Measurements from ENCODE around the gene TBXAS1. TPM values are rescaled to one million over a fixed set of nuclear protein-coding genes. Genes with fewer than 3 reads are reported as not detected.
A peak's percentile ranks its signal among the peaks of the same experiment; 100 is the strongest.

TBXAS1 gene
- total and polyA plus RNA-seq, 2 donors (not counting 3 experiments of a cell fraction or from before 2014, with no cell fraction given), result 2.1 to 4.3 TPM

GRCh38 chr7:139916717-139917395 lies 87.8 kb downstream of the TBXAS1 start:
- no peak for DNase-seq (ENCODE audit: low read depth, low spot score)
- dilution Hi-C loops (cut with MboI; ENCODE audit: extremely low pct_ligation_motif_present, low sequenced_read_pairs), result no loop called here
- intact Hi-C loops (cut with micrococcal nuclease), result loop anchor here (1.0 to 2.0 kb wide), 4 partner anchors 20 to 268 kb away; no protein-coding TSS in a partner anchor
- Histone ChIP-seq H3K9me3 (replicated peaks; ENCODE audit: control insufficient read depth, insufficient read depth, low read length) (no peaks in the 10 kb centered on the region), H3K27ac (ENCODE audit: insufficient read depth, low read depth, low read length) (no peak overlapping the region), H3K4me1 (ENCODE audit: control insufficient read depth, extremely low read depth, insufficient read depth, low read length) (peaks cover 30% of the 10 kb centered on the region), H3K4me3 (replicated peaks in 1 of 3; ENCODE audit: insufficient read depth in 1 of 3, low read depth in 1 of 3, low read length in 3 of 3) (no peak overlapping the region), H3K9me1 (replicated peaks; ENCODE audit: control insufficient read depth, extremely low read depth, insufficient read depth, low read length) (no peaks in the 10 kb centered on the region), H3K9ac (replicated peaks; ENCODE audit: extremely low read depth, insufficient read depth, low read length) (no peak overlapping the region), H3K4me2 (ENCODE audit: insufficient read depth, low read length) (no peak overlapping the region), H3K36me3 (ENCODE audit: control insufficient read depth in 2 of 2, extremely low read depth in 1 of 2, insufficient read depth in 2 of 2, low read length in 2 of 2) (no peaks in the 10 kb centered on the region), H3K79me2 (ENCODE audit: control insufficient read depth, insufficient read depth, low read length) (no peaks in the 10 kb centered on the region), H4K20me1 (replicated peaks; ENCODE audit: control insufficient read depth, extremely low read depth, insufficient read depth, low read length) (no peaks in the 10 kb centered on the region), H2AFZ (ENCODE audit: low read depth, low read length) (no peak overlapping the region), H3K27me3 (ENCODE audit: control insufficient read depth in 2 of 2, insufficient read depth in 2 of 2, low read length in 2 of 2) (peaks cover 0 to 2% of the 10 kb centered on the region in 2 experiments)
- no peak for FAIRE-seq
- ChIA-PET POLR2A (interaction anchor here (1.3 kb wide), 1 partner anchor 237 kb away, joined by 3 read pairs; no protein-coding TSS in a partner anchor), CTCF (interaction anchor here (0.6 to 1.9 kb wide), 10 partner anchors 12 to 417 kb away, joined by 3 to 10 read pairs (median 4); partner anchors contain the start of gene PARP12)
- no TSS peak for BruUV-seq (replicated peaks)
- no peak for TF ChIP-seq POLR2AphosphoS5 (IDR thresholded peaks at IDR 0.05; ENCODE audit: insufficient read depth, low read depth, low read length)
- peak; percentile 39 for TF ChIP-seq FOS (IDR thresholded peaks at IDR 0.05; ENCODE audit: borderline replicate concordance, insufficient read depth, low read length)
- no peak for TF ChIP-seq EZH2 (IDR thresholded peaks at IDR 0.05; ENCODE audit: borderline replicate concordance, low read depth, low read length, severe bottlenecking)
- no peak for TF ChIP-seq POLR2A (IDR thresholded peaks at IDR 0.05; ENCODE audit: low read depth, low read length)
- no peak for TF ChIP-seq JUN (IDR thresholded peaks at IDR 0.05; ENCODE audit: borderline replicate concordance, insufficient read depth, insufficient read length, low read depth)

- no TSS peak for BruUV-seq (replicated peaks)
- dilution Hi-C loops (cut with MboI; ENCODE audit: extremely low pct_ligation_motif_present, low sequenced_read_pairs), result no loop called here
- Histone ChIP-seq H3K27ac (ENCODE audit: insufficient read depth, low read depth, low read length) (no peak overlapping the region), H3K9me3 (replicated peaks; ENCODE audit: control insufficient read depth, insufficient read depth, low read length) (no peaks in the 10 kb centered on the region), H3K9me1 (replicated peaks; ENCODE audit: control insufficient read depth, extremely low read depth, insufficient read depth, low read length) (no peaks in the 10 kb centered on the region), H3K36me3 (ENCODE audit: control insufficient read depth in 2 of 2, extremely low read depth in 1 of 2, insufficient read depth in 2 of 2, low read length in 2 of 2) (no peaks in the 10 kb centered on the region), H3K9ac (replicated peaks; ENCODE audit: extremely low read depth, insufficient read depth, low read length) (no peak overlapping the region), H4K20me1 (replicated peaks; ENCODE audit: control insufficient read depth, extremely low read depth, insufficient read depth, low read length) (no peaks in the 10 kb centered on the region), H2AFZ (ENCODE audit: low read depth, low read length) (no peak overlapping the region), H3K4me2 (ENCODE audit: insufficient read depth, low read length) (no peak overlapping the region), H3K27me3 (ENCODE audit: control insufficient read depth in 2 of 2, insufficient read depth in 2 of 2, low read length in 2 of 2) (peaks cover 0 to 2% of the 10 kb centered on the region in 2 experiments), H3K79me2 (ENCODE audit: control insufficient read depth, insufficient read depth, low read length) (no peaks in the 10 kb centered on the region), H3K4me1 (ENCODE audit: control insufficient read depth, extremely low read depth, insufficient read depth, low read length) (peaks cover 30% of the 10 kb centered on the region), H3K4me3 (replicated peaks in 1 of 3; ENCODE audit: insufficient read depth in 1 of 3, low read depth in 1 of 3, low read length in 3 of 3) (no peak overlapping the region)
- TF ChIP-seq CTCF (IDR thresholded peaks at IDR 0.05; ENCODE audit: extremely low read depth in 1 of 2, insufficient read depth in 1 of 2, low read depth in 1 of 2, low read length in 2 of 2) (no peak), EZH2 (IDR thresholded peaks at IDR 0.05; ENCODE audit: borderline replicate concordance, low read depth, low read length, severe bottlenecking) (no peak), FOS (IDR thresholded peaks at IDR 0.05; ENCODE audit: borderline replicate concordance, insufficient read depth, low read length) (no peak), MYC (IDR thresholded peaks at IDR 0.05; ENCODE audit: low read depth, low read length) (no peak), POLR2AphosphoS5 (IDR thresholded peaks at IDR 0.05; ENCODE audit: insufficient read depth, low read depth, low read length) (no peak), JUN (IDR thresholded peaks at IDR 0.05; ENCODE audit: borderline replicate concordance, insufficient read depth, insufficient read length, low read depth) (no peak), MAX (IDR thresholded peaks at IDR 0.05; ENCODE audit: insufficient read depth, insufficient read length) (no peak), GATA2 (IDR thresholded peaks at IDR 0.05; ENCODE audit: insufficient read depth, insufficient read length, low read depth, low read length) (no peak), POLR2A (IDR thresholded peaks at IDR 0.05; ENCODE audit: low read depth, low read length) (no peak)
- ChIA-PET POLR2A (no interaction called here), CTCF (interaction anchor here (1.2 to 1.9 kb wide), 4 partner anchors 9 to 418 kb away, joined by 3 to 10 read pairs (median 4); no protein-coding TSS in a partner anchor)
- FAIRE-seq (no peak), DNase-seq (ENCODE audit: low read depth, low spot score) (no peak)
- intact Hi-C loops (cut with micrococcal nuclease), result loop anchor here (2.0 kb wide), 3 partner anchors 19 to 269 kb away; no protein-coding TSS in a partner anchor
Measured at GRCh38 chr7:139917851-139918250, 88.8 kb downstream of the TBXAS1 start.
